IMR-90 (cell line): ENCODE data around the gene UPK1B. TPM values are rescaled to one million over a fixed set of nuclear protein-coding genes. Genes with fewer than 3 reads are reported as not detected.

ENCODE experiments used
- ATAC-seq: fragments of 200-7000 bp; cut with Tn5 transposase; 2 replicates; pipeline ENCODE4 v1.9.1; 2020; ENCODE audit warnings: low read depth, mild to moderate bottlenecking, moderate library complexity
- BruUV-seq: library from RNA; stranded (reverse); fragments of 400-500 nt; replicated peaks from 2 replicates; lab custom pipeline; 2021; lab: Mats Ljungman, UMichigan
- CTCF ChIA-PET: fragments of 300-600 bp; formaldehyde crosslinking; extraction: SDS; loops from one replicate; lab custom pipeline; 2021; ENCODE audit warnings: antibody characterized with exemption; lab: Yijun Ruan, JAX
- POLR2A ChIA-PET: fragments of 300-600 bp; sonication (Branson Sonifier 250); formaldehyde crosslinking; loops from one replicate; lab custom pipeline; 2022; ENCODE audit warnings: antibody characterized with exemption; ENCODE audit not compliant: unreplicated experiment; lab: Charles Lee
- DNase-seq: peaks from one replicate; pipeline ENCODE4 v3.0.0; 2013
- H2AFZ ChIP-seq: replicated peaks from 2 replicates; pipeline ENCODE3; 2013; ENCODE audit warnings: low read length, mild to moderate bottlenecking; ENCODE audit not compliant: poor library complexity
- H2AK5ac ChIP-seq: 2 replicates; pipeline ENCODE4 v1.6.1; 2013; ENCODE audit warnings: low read depth, low read length, inconsistent platforms
- H2AK9ac ChIP-seq: replicated peaks from 2 replicates; pipeline ENCODE3; 2013; ENCODE audit warnings: mild to moderate bottlenecking, low read depth, low read length, moderate library complexity; ENCODE audit not compliant: poor library complexity
- H2BK120ac ChIP-seq: 2 replicates; pipeline ENCODE4 v1.6.1; 2013; ENCODE audit warnings: low read depth, low read length, inconsistent platforms
- H2BK15ac ChIP-seq: 3 replicates; pipeline ENCODE4 v1.6.1; 2013; ENCODE audit warnings: low read depth, low read length, inconsistent platforms
- H2BK20ac ChIP-seq: 2 replicates; pipeline ENCODE4 v1.6.1; 2013; ENCODE audit warnings: low read depth, mild to moderate bottlenecking, inconsistent platforms, low read length, moderate library complexity
- H2BK5ac ChIP-seq: 2 replicates; pipeline ENCODE4 v1.6.1; 2013; ENCODE audit warnings: mild to moderate bottlenecking, low read depth, low read length, inconsistent platforms; ENCODE audit not compliant: poor library complexity, severe bottlenecking
- H3K14ac ChIP-seq: replicated peaks from 2 replicates; pipeline ENCODE4 v1.6.1; 2013; ENCODE audit warnings: low read depth, low read length, inconsistent platforms
- H3K18ac ChIP-seq: 2 replicates; pipeline ENCODE4 v1.6.1; 2013; ENCODE audit warnings: low read depth, low read length, control low read depth
- H3K23ac ChIP-seq: 2 replicates; pipeline ENCODE4 v1.6.1; 2013; ENCODE audit warnings: low read depth, low read length, inconsistent platforms
- H3K27ac ChIP-seq: 2 replicates; pipeline ENCODE4 v1.5.1; 2013; ENCODE audit warnings: mild to moderate bottlenecking, control low read depth, low read length; ENCODE audit not compliant: insufficient read depth
- H3K27me3 ChIP-seq: 2 replicates; pipeline ENCODE4 v1.6.1; 2013; ENCODE audit warnings: low read length; ENCODE audit not compliant: control insufficient read depth, insufficient read depth
- H3K36me3 ChIP-seq: 2 replicates; pipeline ENCODE4 v1.6.1; 2013; ENCODE audit warnings: low read length, mixed read lengths; ENCODE audit not compliant: control insufficient read depth, insufficient read depth
- H3K4ac ChIP-seq: 2 replicates; pipeline ENCODE4 v1.6.1; 2013; ENCODE audit warnings: low read depth, low read length, inconsistent platforms
- H3K4me1 ChIP-seq: 2 replicates; pipeline ENCODE4 v1.6.1; 2013; ENCODE audit warnings: low read length, mixed read lengths; ENCODE audit not compliant: control insufficient read depth, insufficient read depth
- H3K4me2 ChIP-seq: 2 replicates; pipeline ENCODE4 v1.6.1; 2013; ENCODE audit warnings: low read depth, mild to moderate bottlenecking, control low read depth, low read length, moderate library complexity
- H3K4me3 ChIP-seq: 2 replicates; pipeline ENCODE4 v1.5.1; 2013; ENCODE audit warnings: low read depth, mild to moderate bottlenecking, control low read depth, low read length, moderate library complexity; ENCODE audit not compliant: insufficient read depth
- H3K56ac ChIP-seq: 2 replicates; pipeline ENCODE4 v1.6.1; 2013; ENCODE audit warnings: low read length, inconsistent platforms; ENCODE audit not compliant: insufficient read depth; ENCODE audit errors: extremely low read depth
- H3K79me1 ChIP-seq, 2 experiments: 2 replicates each; pipeline ENCODE4 v1.6.1; 2013; ENCODE audit warnings: low read length in 2 of 2, inconsistent platforms in 1 of 2, low read depth in 1 of 2
- H3K9ac ChIP-seq: 2 replicates; pipeline ENCODE4 v1.6.1; 2013; ENCODE audit warnings: low read depth, low read length, control low read depth
- H3K9me1 ChIP-seq: 2 replicates; pipeline ENCODE4 v1.6.1; 2013; ENCODE audit warnings: low read length, inconsistent platforms; ENCODE audit not compliant: insufficient read depth
- H3K9me3 ChIP-seq: 2 replicates; pipeline ENCODE4 v1.6.1; 2013; ENCODE audit warnings: low read length; ENCODE audit not compliant: control insufficient read depth, insufficient read depth
- H4K20me1 ChIP-seq: 2 replicates; pipeline ENCODE4 v1.6.1; 2013; ENCODE audit warnings: low read length, inconsistent platforms; ENCODE audit not compliant: insufficient read depth
- H4K5ac ChIP-seq: 2 replicates; pipeline ENCODE4 v1.6.1; 2013; ENCODE audit warnings: mild to moderate bottlenecking, low read depth, low read length, control low read depth
- H4K8ac ChIP-seq, 2 experiments: 2 replicates each; pipeline ENCODE4 v1.6.1; 2013; ENCODE audit warnings: low read depth in 2 of 2, low read length in 2 of 2, control low read depth in 1 of 2, inconsistent platforms in 1 of 2
- H4K91ac ChIP-seq: 2 replicates; pipeline ENCODE4 v1.6.1; 2013; ENCODE audit warnings: low read depth, low read length, inconsistent platforms; ENCODE audit not compliant: insufficient read depth
- CHD1 ChIP-seq: IDR thresholded peaks from 2 replicates; pipeline ENCODE4 v1.6.1; 2012; ENCODE audit warnings: low read depth, low read length, improper control_type of control experiment
- MAZ ChIP-seq: IDR thresholded peaks from 2 replicates; pipeline ENCODE4 v1.6.1; 2012; ENCODE audit warnings: low read depth, mild to moderate bottlenecking, low read length, improper control_type of control experiment, moderate library complexity, borderline replicate concordance
- MXI1 ChIP-seq: IDR thresholded peaks from 2 replicates; pipeline ENCODE4 v1.6.1; 2012; ENCODE audit warnings: low read depth, mild to moderate bottlenecking, low read length, moderate library complexity, borderline replicate concordance
- POLR2A ChIP-seq: IDR thresholded peaks from 2 replicates; pipeline ENCODE4 v1.6.1; 2012; ENCODE audit warnings: mild to moderate bottlenecking, low read depth, low read length
- RAD21 ChIP-seq: IDR thresholded peaks from 2 replicates; pipeline ENCODE4 v1.6.1; 2012; ENCODE audit warnings: low read length, improper control_type of control experiment
- WGBS, 2 experiments: methylation state at CpG; one replicate each; pipeline versions ENCODE4 v1.1.5 to v1.1.7; 2013; ENCODE audit warnings: missing lambda C conversion rate in 2 of 2; ENCODE audit not compliant: insufficient read length in 1 of 2; ENCODE audit errors: extremely low coverage in 2 of 2; 5-methylcytosine and 5-hydroxymethylcytosine counted together
- dilution Hi-C: fragments of 300-500 bp; cut with HindIII; formaldehyde crosslinking; loops from one replicate; pipeline ENCODE4 v1.14.3; 2018; ENCODE audit warnings: low sequenced_read_pairs; ENCODE audit not compliant: unreplicated experiment
- in situ Hi-C: fragments of 300-500 bp; cut with MboI; formaldehyde crosslinking; loops from 3 replicates; pipeline ENCODE4 v1.14.3; 2019; ENCODE audit warnings: low sequenced_read_pairs, inconsistent platforms, mixed read lengths
- intact Hi-C: fragments of 100-400 bp; cut with micrococcal nuclease; formaldehyde crosslinking; loops from 2 replicates; pipeline ENCODE4 v1.10.0; 2022
- polyA plus RNA-seq, 3 experiments: library from polyadenylated mRNA; depleted of rRNA; stranded (reverse); fragments of >200 nt; gene quantifications; 2 replicates each; pipeline ENCODE4 v1.2.3, GENCODE V29; 2012; ENCODE audit warnings: low replicate concordance in 1 of 3
- total RNA-seq: library from RNA; depleted of rRNA; stranded (reverse); fragments of >200 nt; gene quantifications from 2 replicates; pipeline ENCODE4 v1.2.3, GENCODE V29; 2012
- TF ChIP-seq, protein P1 (sequence below): fragments of 150-350 bp; IDR thresholded peaks from 2 replicates; pipeline ENCODE4 v1.6.1; 2016; ENCODE audit warnings: low read depth, mild to moderate bottlenecking, low read length, moderate library complexity, borderline replicate concordance

UPK1B gene
- total and polyA plus RNA-seq, 2 of the 4 experiments (the other 2 are of a cell fraction) = 0.36 to 0.55 TPM

DNA sequence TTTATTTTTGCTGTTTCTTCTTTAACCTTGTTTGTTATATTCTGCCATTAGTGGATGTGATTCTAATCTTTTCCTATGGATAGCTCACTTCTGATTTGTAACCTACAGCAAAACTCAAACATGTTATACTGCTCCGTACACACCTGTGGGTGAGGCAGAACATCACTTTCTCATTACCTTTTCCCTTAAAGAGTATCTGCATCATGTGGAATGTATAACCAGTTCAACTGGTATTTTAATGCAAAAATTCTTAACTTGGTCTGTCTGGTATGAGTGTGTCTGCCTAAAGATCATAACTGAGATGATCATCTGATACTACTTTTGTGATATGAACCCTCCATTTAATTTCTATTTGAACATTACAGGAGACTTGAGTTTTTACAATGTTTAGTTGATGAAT, 13.0 kb upstream of the UPK1B start:
- Histone ChIP-seq H2BK15ac (no peak overlapping the region), H4K91ac (no peak overlapping the region), H2BK5ac (no peak overlapping the region), H3K79me1 (no peaks in the 10 kb centered on the region), H3K23ac (no peak overlapping the region), H3K4me3 (no peak overlapping the region), H3K9me3 (peaks cover 4% of the 10 kb centered on the region), H3K4me1 (peaks cover 6% of the 10 kb centered on the region), H4K20me1 (no peaks in the 10 kb centered on the region), H3K4ac (no peak overlapping the region), H3K56ac (no peak overlapping the region), H2BK20ac (no peak overlapping the region), H3K14ac (no peak overlapping the region), H2AK5ac (no peak overlapping the region), H3K9ac (no peak overlapping the region), H3K18ac (no peak overlapping the region), H3K27ac (no peak overlapping the region), H4K8ac (no peak overlapping the region), H3K27me3 (no peaks in the 10 kb centered on the region), H2BK120ac (no peak overlapping the region), H4K5ac (no peak overlapping the region), H3K9me1 (no peaks in the 10 kb centered on the region), H3K4me2 (no peak overlapping the region), H2AFZ (no peak overlapping the region), H2AK9ac (no peak overlapping the region), H3K36me3 (no peaks in the 10 kb centered on the region)
- no TSS peak for BruUV-seq
- intact Hi-C loops (no loop called here), dilution Hi-C loops (no loop called here), in situ Hi-C loops (no loop called here)
- ChIA-PET POLR2A (no interaction called here), CTCF (no interaction called here)
- DNase-seq = no peak
- ATAC-seq = no peak
- TF ChIP-seq, protein P1, sequence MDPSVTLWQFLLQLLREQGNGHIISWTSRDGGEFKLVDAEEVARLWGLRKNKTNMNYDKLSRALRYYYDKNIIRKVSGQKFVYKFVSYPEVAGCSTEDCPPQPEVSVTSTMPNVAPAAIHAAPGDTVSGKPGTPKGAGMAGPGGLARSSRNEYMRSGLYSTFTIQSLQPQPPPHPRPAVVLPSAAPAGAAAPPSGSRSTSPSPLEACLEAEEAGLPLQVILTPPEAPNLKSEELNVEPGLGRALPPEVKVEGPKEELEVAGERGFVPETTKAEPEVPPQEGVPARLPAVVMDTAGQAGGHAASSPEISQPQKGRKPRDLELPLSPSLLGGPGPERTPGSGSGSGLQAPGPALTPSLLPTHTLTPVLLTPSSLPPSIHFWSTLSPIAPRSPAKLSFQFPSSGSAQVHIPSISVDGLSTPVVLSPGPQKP = no peak
- TF ChIP-seq MXI1 (no peak), RAD21 (no peak), MAZ (no peak), CHD1 (no peak), POLR2A (no peak)
- no CpG with 5 or more reads among the region's 1 CpG for WGBS, 2 experiments
